SW 1271 (cell line): ENCODE measurements around the gene CHD3.

Experiments used
- DNase-seq, 2 experiments: peaks; one replicate each; lab custom pipeline; 2025; lab: John Stamatoyannopoulos, UW

CHD3 gene

DNA sequence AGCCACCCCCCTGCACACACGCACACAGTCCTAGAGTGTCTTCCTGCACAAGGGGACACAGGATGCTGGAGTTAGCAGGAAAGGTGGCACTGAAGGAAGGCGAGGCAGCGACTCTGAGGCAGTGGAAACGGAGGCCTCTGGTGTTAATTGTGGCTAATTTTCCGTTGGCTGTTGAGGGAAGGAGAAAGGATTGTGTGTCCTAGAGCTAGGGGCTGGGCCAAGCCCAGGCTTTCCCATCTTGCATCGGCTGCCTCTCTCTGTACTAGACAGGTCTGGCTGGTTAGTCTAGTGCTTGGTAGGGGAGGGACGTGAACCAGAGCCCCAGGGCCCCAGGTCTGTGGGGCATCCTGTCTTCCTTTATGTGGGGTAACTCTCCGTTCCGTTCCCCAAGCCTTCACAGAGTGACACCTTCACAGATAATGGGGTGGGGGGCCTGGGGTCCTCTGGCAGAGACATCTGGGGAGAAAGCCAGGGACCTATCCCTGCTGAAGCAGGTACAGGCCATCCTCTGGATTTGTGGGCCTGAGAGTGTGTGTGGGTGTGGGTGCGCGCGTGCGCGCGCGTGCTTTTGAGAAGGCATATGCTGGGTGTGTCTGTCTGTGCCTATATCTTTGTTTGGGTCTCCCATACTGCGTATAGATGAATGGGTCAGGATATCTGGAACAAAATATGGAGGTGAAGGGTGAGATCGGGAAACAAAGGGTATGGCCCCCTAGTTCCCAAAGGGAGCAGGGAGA, at the start of gene CHD3:
TSS of gene CHD3 (plus strand) at position 606 of the 737 bp plus-strand sequence. CDS start 212 bp downstream, outside the sequence.
- DNase-seq = no peak

DNA sequence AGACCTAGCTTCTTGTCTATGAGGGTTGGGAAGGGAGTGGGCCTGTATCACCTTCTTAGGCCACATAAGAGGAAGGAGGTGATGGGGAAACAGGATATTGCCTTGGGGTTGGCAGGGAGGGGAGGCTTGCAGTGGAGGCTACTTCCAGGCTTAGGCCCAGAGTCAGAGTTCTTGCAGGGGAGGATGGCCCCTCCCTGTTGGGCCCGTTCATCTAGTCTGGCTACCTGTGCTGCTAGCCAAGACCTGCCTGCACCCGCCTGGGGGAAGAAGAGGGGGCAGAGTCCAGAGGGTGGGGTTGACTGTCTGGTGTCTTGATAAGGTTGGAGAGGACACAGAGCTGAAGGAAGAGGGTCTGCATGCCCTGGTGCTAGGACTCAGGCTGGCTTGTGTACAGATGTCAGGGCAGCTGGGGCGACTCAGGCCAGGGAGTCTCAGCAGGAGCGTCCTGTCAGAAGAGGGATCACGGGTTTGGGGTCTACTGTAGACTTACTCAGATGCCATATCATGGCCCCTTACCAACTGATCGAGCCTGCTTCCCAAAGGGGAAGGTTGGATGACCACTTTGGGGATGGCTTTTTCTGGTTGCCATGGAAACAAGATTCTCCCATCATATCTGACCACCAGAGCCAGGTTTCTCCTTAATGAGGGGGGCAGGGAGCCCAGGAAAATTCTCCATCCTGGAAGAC, 49.3 kb upstream of the CHD3 start:
- DNase-seq = no peak

DNA sequence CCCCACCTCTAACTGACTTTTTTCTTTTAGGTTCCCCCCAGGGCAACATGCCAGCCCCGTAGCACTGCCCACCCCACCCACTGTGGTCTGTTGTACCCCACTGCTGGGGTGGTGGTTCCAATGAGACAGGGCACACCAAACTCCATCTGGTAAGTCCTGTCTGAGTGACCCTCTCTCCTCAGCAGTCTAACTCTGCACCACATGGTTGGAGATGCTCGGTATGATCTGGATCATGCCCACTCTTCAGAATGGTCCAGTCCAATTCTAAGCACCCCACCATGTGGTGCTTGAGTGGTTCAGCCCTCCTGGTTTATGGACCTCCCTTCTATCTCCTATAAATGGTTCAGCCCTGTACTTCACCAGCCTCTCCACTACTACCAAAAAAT, 48.7 kb upstream of the CHD3 start:
- DNase-seq = peak in 1 of 2 experiments; percentile 69

DNA sequence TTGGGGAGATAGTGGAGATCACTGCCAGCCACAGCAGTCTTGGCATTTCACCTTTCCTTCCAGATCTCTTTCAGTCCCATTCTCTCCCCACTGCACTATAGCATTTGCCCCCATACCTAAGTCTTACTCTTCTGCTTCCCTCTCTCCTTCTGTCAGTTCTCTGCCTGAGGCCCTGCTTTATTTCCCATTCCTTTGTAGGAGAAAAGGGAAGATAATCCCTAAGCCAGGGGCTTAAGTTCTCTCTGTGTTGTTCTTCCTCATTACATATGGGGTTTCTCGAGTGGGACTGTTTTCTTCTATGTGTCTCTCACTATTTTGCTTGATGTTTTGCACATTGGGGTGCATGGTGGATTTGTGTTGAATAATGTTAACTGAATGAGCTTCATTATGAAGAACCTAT, 48.1 kb upstream of the CHD3 start:
- no peak for DNase-seq

DNA sequence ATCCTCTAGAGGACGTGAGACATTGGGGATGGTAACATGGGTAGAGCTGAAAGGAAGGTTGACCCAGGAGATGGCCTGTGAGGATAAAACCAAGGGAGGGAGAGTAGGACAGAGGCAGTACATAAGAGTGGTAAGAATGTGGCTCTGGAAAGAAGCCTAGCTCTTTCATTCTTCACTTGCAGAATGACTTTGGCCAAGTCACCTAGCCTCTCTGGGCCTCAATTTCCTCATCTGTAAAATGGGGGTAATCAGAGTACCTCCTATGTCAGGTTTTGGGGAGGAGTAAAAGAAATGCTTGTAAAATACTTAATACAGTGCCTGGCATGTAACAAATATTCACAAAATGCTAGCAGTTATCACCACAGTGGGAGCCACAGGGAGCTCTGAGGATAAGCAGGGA, 47.7 kb upstream of the CHD3 start:
- DNase-seq = no peak

DNA sequence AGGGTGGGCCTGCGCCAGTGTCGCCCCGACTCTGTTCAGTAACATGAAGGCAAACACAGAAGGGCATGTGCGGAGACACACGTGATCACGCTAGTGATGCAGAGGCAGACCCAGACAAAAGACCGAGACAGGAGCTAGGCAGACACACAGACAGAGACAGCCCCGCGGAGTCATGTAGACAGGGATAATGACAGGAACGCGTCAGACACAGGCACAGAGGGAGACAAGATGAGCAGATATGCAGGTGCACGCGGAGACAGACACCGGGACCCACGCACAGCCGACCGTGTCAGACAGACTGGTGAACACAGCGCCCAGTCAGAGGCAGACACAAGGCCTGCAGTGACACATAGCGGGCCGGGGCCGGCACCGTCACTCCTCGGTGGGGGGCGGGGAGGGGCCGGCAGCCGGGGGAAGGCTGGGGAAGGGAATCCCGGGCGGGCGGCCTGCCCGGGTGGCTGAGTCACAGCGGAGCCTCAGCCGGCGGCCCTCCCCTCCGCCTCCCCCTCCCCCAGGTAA, 47.1 kb upstream of the CHD3 start:
- DNase-seq = peak; percentile 56 to 73

DNA sequence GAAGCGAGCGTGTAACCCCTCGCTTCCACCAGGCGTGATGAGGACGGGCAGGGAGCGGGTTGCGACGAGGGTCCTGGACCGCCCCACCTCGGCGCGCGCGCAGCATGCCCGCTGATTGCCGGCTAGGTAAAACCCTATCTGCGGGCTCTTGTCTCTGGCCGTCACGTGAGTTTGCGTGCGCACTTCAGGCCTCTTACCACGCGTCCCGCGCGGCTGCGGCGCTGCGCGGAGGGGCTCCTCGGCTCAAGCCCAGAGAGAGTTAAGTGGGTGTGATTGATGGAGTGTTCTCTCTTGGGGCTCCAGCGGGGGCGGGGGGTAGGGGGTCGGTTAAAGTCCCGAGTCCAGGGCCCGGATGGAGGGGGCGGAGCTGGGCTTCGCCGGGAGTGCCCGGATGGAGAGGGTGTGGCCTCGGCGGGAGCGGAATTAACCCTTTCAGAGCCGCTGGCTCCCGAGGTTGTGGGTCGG, 46.6 kb upstream of the CHD3 start:
- DNase-seq = peak; percentile 67 to 80

DNA sequence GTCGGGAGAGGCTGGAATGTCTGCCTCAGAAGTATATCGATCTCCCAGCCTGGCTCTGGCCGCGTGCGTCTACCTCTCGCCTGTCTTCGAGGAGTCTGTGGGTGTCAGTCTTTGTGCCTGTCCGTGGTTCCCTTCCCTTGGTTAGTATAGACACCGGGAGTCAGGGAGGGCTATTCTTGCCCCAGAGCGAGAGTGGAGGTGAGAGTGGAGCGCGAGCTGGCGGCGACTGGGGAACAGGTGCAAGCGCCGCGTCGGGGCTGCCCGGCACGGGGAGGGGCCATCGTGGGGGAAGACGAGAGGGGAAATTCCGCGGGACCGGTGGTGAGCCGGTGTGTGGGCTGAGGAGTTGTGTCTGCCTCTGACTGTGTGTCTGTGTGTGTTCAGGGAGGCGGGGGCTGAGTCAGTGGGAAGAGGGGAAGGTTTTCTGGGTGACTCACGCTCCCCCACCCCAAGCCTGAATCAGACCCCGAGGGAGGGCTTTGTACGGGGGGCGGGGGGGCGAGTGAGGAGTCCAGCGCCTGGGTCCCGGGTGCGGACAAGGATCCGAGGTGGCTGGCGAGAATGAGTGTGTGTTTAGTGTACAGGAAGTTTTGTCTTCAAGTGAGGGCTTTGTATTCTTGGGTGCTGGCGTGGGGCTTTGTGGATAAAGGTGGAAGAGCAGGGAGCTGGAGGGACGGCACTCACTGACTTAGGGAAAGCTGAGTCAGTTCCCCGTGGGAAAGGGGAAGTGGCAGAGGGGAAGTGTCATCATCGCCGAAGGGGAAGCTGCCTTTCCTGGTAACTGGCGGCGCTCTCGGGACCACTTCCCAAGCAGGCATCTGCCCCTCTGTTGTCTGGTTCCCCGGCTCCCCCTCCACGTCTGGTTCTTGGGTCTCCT, 46.0 kb upstream of the CHD3 start:
- peak; percentile 72 to 73 for DNase-seq

DNA sequence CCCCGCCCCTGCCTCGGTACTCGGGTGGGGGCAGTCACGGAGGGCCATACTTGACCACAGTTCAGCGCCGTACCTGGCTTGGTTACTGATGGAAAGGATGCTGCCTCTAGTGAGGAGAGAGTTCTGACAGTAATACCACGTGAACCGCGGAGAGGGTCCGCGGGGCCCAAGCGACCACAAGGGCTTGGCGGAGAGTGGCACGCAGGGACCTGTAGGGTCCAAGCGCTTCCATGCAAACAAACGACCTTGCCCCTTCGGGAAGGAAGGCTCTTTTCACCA, 45.4 kb upstream of the CHD3 start:
- DNase-seq = no peak

DNA sequence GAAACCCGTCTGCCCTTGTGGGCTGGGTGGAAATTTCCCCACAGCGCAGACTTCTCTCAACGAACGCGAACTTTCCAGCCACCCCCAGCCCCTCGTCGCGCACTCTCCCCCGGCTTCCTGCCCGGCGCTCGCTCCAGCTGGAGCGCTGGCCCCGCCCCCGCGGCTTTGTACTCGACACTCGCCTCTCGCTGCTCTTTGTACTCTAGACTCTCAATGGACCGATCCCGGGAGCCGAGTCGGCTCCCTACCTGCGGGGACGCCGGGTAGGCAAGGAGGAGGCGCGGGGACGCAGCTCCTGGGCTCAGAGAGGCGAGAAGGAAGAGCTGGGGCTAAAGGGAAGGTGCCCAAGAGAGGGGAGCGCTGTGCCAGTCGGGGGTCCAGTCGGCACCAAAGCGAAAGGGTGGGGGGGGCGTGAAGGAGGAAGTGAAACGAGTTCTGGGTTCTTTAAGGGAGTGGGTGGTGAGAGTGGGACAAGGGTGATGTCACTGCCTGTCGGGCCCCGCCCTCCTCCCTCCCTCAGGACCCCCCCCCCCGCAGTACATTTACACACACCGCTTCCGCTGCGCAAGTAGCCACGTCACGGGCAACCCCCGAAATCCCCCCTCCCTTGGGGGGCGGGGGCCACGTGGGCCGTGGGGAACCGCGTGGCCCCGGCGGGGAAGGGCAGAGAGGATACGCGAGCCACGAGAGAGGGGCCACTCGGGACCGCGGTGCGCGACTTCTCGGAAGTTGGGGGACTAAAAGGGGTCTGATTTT, 44.9 kb upstream of the CHD3 start:
- DNase-seq = peak; percentile 63 to 88

DNA sequence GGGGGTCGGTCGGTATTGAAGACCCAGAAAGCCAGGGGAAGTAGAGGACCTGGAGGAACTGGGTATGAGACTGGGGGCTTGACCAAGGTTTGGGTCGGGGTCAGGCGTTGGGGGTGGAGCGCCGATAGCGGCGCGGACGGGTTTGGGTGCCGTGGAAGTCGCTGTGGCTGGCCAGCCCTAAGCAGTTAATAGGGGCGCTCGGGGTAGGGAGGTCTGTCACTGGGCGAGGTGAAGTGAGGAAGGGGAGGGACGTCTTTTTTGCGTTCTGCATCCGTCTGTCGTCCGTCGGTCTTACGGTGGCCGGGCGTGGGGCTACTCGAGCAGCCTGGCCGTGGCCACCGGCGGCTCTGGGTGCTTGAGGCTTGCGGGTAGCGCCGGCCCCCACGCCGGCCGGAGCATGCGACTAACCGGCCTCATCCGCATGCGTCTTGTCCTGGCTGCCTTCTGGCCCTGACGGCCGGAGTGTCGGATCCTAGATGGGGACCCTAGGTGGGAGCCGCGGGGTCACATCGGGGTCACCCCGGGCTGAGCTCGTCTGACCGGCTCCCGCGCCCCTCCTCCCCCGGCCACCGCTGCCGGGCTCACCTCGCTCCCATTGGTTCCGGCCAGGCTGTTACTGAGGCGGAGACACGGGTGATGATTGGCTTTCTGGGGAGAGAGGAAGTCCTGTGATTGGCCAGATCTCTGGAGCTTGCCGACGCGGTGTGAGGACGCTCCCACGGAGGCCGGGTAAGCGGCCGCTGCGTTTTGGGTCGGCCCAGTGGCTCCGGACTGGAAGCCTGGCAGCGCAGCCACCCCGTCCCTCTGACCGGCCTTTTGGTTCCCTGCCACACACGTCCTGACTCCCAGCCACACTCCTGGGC, 44.1 kb upstream of the CHD3 start:
- DNase-seq = peak; percentile 91 to 95

DNA sequence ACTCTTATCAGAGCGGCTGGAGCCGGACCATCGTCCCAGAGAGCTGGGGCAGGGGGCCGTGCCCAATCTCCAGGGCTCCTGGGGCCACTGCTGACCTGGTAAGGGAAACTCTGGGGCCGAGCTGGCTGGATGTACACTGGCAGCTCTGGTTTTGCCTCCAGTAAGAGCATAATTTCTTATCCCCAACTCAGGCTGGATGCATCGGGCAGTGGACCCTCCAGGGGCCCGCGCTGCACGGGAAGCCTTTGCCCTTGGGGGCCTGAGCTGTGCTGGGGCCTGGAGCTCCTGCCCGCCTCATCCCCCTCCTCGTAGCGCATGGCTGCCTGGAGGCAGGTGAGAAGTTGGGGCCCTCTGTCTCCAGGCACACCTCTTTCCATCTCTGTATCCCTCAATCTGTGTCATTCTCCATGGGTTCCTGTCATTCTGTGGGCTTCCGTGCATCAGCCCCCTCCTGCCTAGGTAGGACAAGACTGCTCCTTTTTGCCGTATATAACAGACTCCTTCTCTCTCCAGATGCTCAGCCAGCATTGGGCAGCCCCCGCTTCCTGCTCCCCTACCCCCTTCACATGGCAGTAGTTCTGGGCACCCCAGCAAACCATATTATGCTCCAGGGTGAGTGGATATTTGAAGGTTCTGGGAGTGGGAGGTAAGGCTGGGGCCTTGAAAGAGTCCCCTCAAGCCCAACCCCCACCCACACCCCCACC, 43.1 kb upstream of the CHD3 start:
- no peak for DNase-seq

DNA sequence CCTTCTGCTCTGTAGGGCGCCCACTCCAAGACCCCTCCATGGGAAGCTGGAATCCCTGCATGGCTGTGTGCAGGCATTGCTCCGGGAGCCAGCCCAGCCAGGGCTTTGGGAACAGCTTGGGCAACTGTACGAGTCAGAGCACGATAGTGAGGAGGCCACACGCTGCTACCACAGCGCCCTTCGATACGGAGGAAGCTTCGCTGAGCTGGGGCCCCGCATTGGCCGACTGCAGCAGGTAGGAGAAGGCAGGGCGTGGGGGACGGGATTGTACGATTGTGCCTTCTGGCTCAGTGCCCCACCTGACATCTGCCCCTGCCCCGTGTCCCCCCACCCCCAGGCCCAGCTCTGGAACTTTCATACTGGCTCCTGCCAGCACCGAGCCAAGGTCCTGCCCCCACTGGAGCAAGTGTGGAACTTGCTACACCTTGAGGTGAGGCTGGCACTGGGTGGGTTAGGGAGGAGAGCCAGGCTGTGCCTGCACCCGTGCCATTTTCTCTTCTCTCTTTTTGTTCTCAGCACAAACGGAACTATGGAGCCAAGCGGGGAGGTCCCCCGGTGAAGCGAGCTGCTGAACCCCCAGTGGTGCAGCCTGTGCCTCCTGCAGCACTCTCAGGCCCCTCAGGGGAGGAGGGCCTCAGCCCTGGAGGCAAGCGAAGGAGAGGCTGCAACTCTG, 42.4 kb upstream of the CHD3 start:
- DNase-seq = no peak

DNA sequence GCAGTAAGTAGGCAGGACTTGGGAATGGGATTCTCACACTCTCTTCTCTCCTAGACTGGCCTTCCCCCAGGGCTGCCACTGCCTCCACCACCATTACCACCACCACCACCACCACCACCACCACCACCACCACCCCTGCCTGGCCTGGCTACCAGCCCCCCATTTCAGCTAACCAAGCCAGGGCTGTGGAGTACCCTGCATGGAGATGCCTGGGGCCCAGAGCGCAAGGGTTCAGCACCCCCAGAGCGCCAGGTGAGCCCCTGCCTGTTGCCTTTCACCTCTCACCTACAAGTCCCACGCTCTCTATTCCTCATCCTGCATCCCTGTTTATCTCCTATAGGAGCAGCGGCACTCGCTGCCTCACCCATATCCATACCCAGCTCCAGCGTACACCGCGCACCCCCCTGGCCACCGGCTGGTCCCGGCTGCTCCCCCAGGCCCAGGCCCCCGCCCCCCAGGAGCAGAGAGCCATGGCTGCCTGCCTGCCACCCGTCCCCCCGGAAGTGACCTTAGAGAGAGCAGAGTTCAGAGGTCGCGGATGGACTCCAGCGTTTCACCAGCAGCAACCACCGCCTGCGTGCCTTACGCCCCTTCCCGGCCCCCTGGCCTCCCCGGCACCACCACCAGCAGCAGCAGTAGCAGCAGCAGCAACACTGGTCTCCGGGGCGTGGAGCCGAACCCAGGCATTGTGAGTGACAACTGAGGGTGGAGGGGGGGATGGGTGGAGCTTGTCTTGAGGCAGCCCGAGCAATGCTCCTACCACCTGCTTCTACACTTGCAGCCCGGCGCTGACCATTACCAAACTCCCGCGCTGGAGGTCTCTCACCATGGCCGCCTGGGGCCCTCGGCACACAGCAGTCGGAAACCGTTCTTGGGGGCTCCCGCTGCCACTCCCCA, 41.6 kb upstream of the CHD3 start:
- no peak for DNase-seq

DNA sequence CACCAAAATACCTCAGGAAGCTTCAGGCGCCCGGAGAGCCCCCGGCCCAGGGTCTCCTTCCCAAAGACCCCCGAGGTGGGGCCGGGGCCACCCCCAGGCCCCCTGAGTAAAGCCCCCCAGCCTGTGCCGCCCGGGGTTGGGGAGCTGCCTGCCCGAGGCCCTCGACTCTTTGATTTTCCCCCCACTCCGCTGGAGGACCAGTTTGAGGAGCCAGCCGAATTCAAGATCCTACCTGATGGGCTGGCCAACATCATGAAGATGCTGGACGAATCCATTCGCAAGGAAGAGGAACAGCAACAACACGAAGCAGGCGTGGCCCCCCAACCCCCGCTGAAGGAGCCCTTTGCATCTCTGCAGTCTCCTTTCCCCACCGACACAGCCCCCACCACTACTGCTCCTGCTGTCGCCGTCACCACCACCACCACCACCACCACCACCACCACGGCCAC, 40.4 kb upstream of the CHD3 start:
- no peak for DNase-seq

DNA sequence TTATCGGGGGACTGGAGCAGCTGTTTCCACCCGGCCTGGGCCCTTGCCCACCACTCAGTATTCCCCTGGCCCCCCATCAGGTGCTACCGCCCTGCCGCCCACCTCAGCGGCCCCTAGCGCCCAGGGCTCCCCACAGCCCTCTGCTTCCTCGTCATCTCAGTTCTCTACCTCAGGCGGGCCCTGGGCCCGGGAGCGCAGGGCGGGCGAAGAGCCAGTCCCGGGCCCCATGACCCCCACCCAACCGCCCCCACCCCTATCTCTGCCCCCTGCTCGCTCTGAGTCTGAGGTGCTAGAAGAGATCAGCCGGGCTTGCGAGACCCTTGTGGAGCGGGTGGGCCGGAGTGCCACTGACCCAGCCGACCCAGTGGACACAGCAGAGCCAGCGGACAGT, 39.9 kb upstream of the CHD3 start:
- DNase-seq = no peak

DNA sequence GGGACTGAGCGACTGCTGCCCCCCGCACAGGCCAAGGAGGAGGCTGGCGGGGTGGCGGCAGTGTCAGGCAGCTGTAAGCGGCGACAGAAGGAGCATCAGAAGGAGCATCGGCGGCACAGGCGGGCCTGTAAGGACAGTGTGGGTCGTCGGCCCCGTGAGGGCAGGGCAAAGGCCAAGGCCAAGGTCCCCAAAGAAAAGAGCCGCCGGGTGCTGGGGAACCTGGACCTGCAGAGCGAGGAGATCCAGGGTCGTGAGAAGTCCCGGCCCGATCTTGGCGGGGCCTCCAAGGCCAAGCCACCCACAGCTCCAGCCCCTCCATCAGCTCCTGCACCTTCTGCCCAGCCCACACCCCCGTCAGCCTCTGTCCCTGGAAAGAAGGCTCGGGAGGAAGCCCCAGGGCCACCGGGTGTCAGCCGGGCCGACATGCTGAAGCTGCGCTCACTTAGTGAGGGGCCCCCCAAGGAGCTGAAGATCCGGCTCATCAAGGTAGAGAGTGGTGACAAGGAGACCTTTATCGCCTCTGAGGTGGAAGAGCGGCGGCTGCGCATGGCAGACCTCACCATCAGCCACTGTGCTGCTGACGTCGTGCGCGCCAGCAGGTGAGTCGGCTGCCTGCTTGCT, 39.3 kb upstream of the CHD3 start:
- no peak for DNase-seq
